HCT116 (cell line): ENCODE results near the gene ATP6AP1.

Source experiments
- POLR2A ChIP-seq: IDR thresholded peaks from 2 replicates; pipeline ENCODE4 v1.7.0; 2011; ENCODE audit warnings: borderline replicate concordance; ENCODE audit not compliant: insufficient read depth, insufficient read length; ENCODE audit errors: extremely low read depth
- TF ChIP-seq, protein P1 (sequence below): IDR thresholded peaks from 2 replicates; pipeline ENCODE4 v1.6.1; 2012
- TF ChIP-seq, protein P2 (sequence below): IDR thresholded peaks from 2 replicates; pipeline ENCODE4 v1.6.1; 2012

DNA sequence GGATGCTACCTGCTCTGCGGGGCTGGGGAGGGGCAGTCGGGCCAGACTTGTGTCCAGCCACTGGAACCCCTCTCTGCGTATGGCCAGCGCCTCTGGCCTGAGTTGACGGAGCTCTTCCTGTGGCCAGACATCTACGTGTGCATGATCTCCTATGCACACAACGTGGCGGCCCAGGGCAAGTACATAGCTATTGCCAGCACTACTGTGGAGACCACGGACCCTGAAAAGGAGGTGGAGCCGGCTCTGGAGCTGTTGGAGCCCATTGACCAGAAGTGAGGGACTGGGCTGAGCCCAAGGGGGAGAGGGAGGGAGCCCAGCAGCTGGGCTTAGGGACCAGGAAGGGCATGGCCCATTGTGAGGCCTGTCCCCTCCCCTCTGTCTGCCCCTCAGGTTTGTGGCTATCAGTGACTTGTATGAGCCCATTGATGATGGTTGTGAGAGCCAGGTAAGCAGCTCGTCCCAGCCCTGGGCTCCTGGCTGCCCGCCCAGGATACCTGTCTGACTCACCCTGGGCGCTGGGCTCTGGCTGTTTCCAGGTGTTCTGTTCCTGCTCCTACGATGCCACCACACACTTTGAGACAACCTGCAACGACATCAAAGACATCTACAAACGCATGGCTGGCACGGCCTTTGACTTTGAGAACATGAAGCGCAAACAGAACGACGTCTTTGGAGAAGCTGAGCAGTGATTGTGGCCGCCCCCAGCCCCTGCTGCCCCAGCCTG, 13.7 kb downstream of the ATP6AP1 start:
- TF ChIP-seq, protein P1, sequence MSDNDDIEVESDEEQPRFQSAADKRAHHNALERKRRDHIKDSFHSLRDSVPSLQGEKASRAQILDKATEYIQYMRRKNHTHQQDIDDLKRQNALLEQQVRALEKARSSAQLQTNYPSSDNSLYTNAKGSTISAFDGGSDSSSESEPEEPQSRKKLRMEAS, result no peak
- TF ChIP-seq, protein P2, sequence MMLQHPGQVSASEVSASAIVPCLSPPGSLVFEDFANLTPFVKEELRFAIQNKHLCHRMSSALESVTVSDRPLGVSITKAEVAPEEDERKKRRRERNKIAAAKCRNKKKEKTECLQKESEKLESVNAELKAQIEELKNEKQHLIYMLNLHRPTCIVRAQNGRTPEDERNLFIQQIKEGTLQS, result no peak
- no peak for TF ChIP-seq POLR2A
